Activated naive CD8-positive, alpha-beta T cell treated with anti-CD3 and anti-CD28 coated beads for 36 hours (primary cell): ENCODE results near the gene ORC1. TPM values are rescaled to one million over a fixed set of nuclear protein-coding genes. Genes with fewer than 3 reads are reported as not detected.
"Not testable (repeated sequence)": the region's sequence is repeated elsewhere in the genome, so short reads cannot be mapped to it uniquely, and the experiment has no call there.

Experiments used
- DNase-seq: peaks from one replicate; pipeline ENCODE4 v3.0.0; 2021
- H3K27ac Mint-ChIP-seq: one replicate; pipeline ENCODE4 v1.8.0; 2022; ENCODE audit warnings: mild to moderate bottlenecking, moderate library complexity, mixed read lengths
- H3K27me3 Mint-ChIP-seq: one replicate; pipeline ENCODE4 v1.8.0; 2022; ENCODE audit warnings: mild to moderate bottlenecking, mixed read lengths
- H3K36me3 Mint-ChIP-seq: one replicate; pipeline ENCODE4 v1.8.0; 2021; ENCODE audit warnings: mild to moderate bottlenecking, mixed read lengths
- H3K4me1 Mint-ChIP-seq: one replicate; pipeline ENCODE4 v1.8.0; 2021; ENCODE audit warnings: mixed read lengths
- H3K4me3 Mint-ChIP-seq: one replicate; pipeline ENCODE4 v1.8.0; 2022; ENCODE audit warnings: mild to moderate bottlenecking, moderate library complexity, mixed read lengths
- H3K9me3 Mint-ChIP-seq: one replicate; pipeline ENCODE4 v1.8.0; 2022; ENCODE audit warnings: mixed read lengths
- total RNA-seq, 2 experiments: library from RNA; stranded (reverse); gene quantifications; one replicate each; pipeline ENCODE4 v1.2.3, GENCODE V29; 2021

ORC1 gene
- total RNA-seq, 2 experiments from 2014 or later = 54.3 to 54.4 TPM

- H3K9me3 Mint-ChIP-seq = no peaks in the 10 kb centered on the region
- peaks cover 2% of the 10 kb centered on the region for H3K4me1 Mint-ChIP-seq
- H3K27ac Mint-ChIP-seq = no peak overlapping the region
- DNase-seq = no peak
- peaks cover 43% of the 10 kb centered on the region for H3K36me3 Mint-ChIP-seq
- H3K4me3 Mint-ChIP-seq = no peak overlapping the region
- H3K27me3 Mint-ChIP-seq = no peaks in the 10 kb centered on the region
These were observed 9.3 kb upstream of the ORC1 start for GRCh38 chr1:52413410-52413989.

GRCh38 chr1:52404975-52405338 is 734 bp upstream of the ORC1 start:
- Mint-ChIP-seq H3K36me3 (peaks cover 61% of the 10 kb centered on the region), H3K27me3 (no peaks in the 10 kb centered on the region)
- no peak for DNase-seq

GRCh38 chr1:52403566-52404115 is 582 bp downstream of the ORC1 start:
- peaks cover 65% of the 10 kb centered on the region for H3K36me3 Mint-ChIP-seq
- H3K27ac Mint-ChIP-seq = peak overlapping the region; percentile 100
- H3K4me1 Mint-ChIP-seq = peaks cover 40% of the 10 kb centered on the region
- peak overlapping the region; percentile 100 for H3K4me3 Mint-ChIP-seq
- H3K9me3 Mint-ChIP-seq = no peaks in the 10 kb centered on the region
- no peaks in the 10 kb centered on the region for H3K27me3 Mint-ChIP-seq
- peak; percentile 42 for DNase-seq

More at GRCh38 chr1:52404975-52405338, 734 bp upstream of the ORC1 start:
- Mint-ChIP-seq H3K4me3 (peak overlapping the region; percentile 100), H3K27ac (peak overlapping the region; percentile 100), H3K9me3 (no peaks in the 10 kb centered on the region), H3K4me1 (peaks cover 40% of the 10 kb centered on the region)

- Mint-ChIP-seq H3K36me3 (peaks cover 65% of the 10 kb centered on the region), H3K27ac (peak overlapping the region; percentile 100), H3K9me3 (no peaks in the 10 kb centered on the region), H3K4me3 (peak overlapping the region; percentile 100), H3K4me1 (peaks cover 38% of the 10 kb centered on the region), H3K27me3 (no peaks in the 10 kb centered on the region)
- DNase-seq = no peak
These were observed 1.4 kb downstream of the ORC1 start for GRCh38 chr1:52402860-52403240.

- H3K27ac Mint-ChIP-seq = no peak overlapping the region
- no peak for DNase-seq
- no peaks in the 10 kb centered on the region for H3K27me3 Mint-ChIP-seq
- no peak overlapping the region for H3K4me3 Mint-ChIP-seq
- H3K9me3 Mint-ChIP-seq = no peaks in the 10 kb centered on the region
- peaks cover 69% of the 10 kb centered on the region for H3K36me3 Mint-ChIP-seq
- peaks cover 24% of the 10 kb centered on the region for H3K4me1 Mint-ChIP-seq
These were observed 4.1 kb downstream of the ORC1 start for GRCh38 chr1:52400131-52400530.

- Mint-ChIP-seq H3K9me3 (no peaks in the 10 kb centered on the region), H3K36me3 (peaks cover 71% of the 10 kb centered on the region), H3K4me1 (peaks cover 24% of the 10 kb centered on the region), H3K27me3 (no peaks in the 10 kb centered on the region), H3K4me3 (no peak overlapping the region), H3K27ac (no peak overlapping the region)
- no peak for DNase-seq
These were observed 4.6 kb downstream of the ORC1 start for GRCh38 chr1:52399629-52400028.

- H3K4me3 Mint-ChIP-seq = no peak overlapping the region
- no peaks in the 10 kb centered on the region for H3K9me3 Mint-ChIP-seq
- no peak overlapping the region for H3K27ac Mint-ChIP-seq
- H3K36me3 Mint-ChIP-seq = peaks cover 65% of the 10 kb centered on the region
- H3K4me1 Mint-ChIP-seq = no peaks in the 10 kb centered on the region
- no peak for DNase-seq
- H3K27me3 Mint-ChIP-seq = no peaks in the 10 kb centered on the region
These were observed 11.0 kb downstream of the ORC1 start for GRCh38 chr1:52393174-52393573.

- no peaks in the 10 kb centered on the region for H3K9me3 Mint-ChIP-seq
- DNase-seq = no peak
- H3K27me3 Mint-ChIP-seq = no peaks in the 10 kb centered on the region
- H3K4me1 Mint-ChIP-seq = no peaks in the 10 kb centered on the region
- H3K27ac Mint-ChIP-seq = no peak overlapping the region
- no peak overlapping the region for H3K4me3 Mint-ChIP-seq
- H3K36me3 Mint-ChIP-seq = peaks cover 58% of the 10 kb centered on the region
These were observed 17.8 kb downstream of the ORC1 start for GRCh38 chr1:52386458-52386857.

GRCh38 chr1:52385376-52385775 is 18.8 kb downstream of the ORC1 start:
- Mint-ChIP-seq H3K4me1 (no peaks in the 10 kb centered on the region), H3K27me3 (no peaks in the 10 kb centered on the region), H3K36me3 (peaks cover 56% of the 10 kb centered on the region), H3K27ac (no peak overlapping the region), H3K4me3 (no peak overlapping the region), H3K9me3 (no peaks in the 10 kb centered on the region)
- no peak for DNase-seq

- not testable (repeated sequence) for H3K9me3 Mint-ChIP-seq, DNase-seq, H3K4me3 Mint-ChIP-seq, H3K27ac Mint-ChIP-seq, H3K27me3 Mint-ChIP-seq
- Mint-ChIP-seq H3K36me3 (peaks cover 36% of the 10 kb centered on the region), H3K4me1 (peaks cover 22% of the 10 kb centered on the region)
These were observed 34.4 kb downstream of the ORC1 start for GRCh38 chr1:52369851-52370250.

GRCh38 chr1:52368383-52369172 is 35.6 kb downstream of the ORC1 start:
- DNase-seq = peak; percentile 74
- no peaks in the 10 kb centered on the region for H3K9me3 Mint-ChIP-seq
- peaks cover 29% of the 10 kb centered on the region for H3K4me1 Mint-ChIP-seq
- H3K27me3 Mint-ChIP-seq = no peaks in the 10 kb centered on the region
- H3K27ac Mint-ChIP-seq = no peak overlapping the region
- H3K4me3 Mint-ChIP-seq = peak overlapping the region; percentile 44
- peaks cover 30% of the 10 kb centered on the region for H3K36me3 Mint-ChIP-seq

GRCh38 chr1:52367272-52367671 is 37.0 kb downstream of the ORC1 start:
- H3K4me1 Mint-ChIP-seq = peaks cover 33% of the 10 kb centered on the region
- H3K27me3 Mint-ChIP-seq = no peaks in the 10 kb centered on the region
- H3K9me3 Mint-ChIP-seq = no peaks in the 10 kb centered on the region
- peaks cover 30% of the 10 kb centered on the region for H3K36me3 Mint-ChIP-seq
- no peak overlapping the region for H3K27ac Mint-ChIP-seq
- no peak overlapping the region for H3K4me3 Mint-ChIP-seq
- DNase-seq = no peak

GRCh38 chr1:52366517-52366827 is 37.8 kb downstream of the ORC1 start:
- H3K27me3 Mint-ChIP-seq = no peaks in the 10 kb centered on the region
- no peak for DNase-seq
- no peaks in the 10 kb centered on the region for H3K9me3 Mint-ChIP-seq
- H3K4me3 Mint-ChIP-seq = peak overlapping the region; percentile 98
- peak overlapping the region; percentile 67 for H3K27ac Mint-ChIP-seq
- peaks cover 35% of the 10 kb centered on the region for H3K4me1 Mint-ChIP-seq
- peaks cover 27% of the 10 kb centered on the region for H3K36me3 Mint-ChIP-seq

GRCh38 chr1:52365746-52366516 is 38.3 kb downstream of the ORC1 start, which contains the start of gene CC2D1B:
CC2D1B (minus strand) TSS chr1:52366205; CDS start chr1:52364620, 1,585 bp downstream.
- Mint-ChIP-seq H3K27ac (peak within 1 kb of the TSS; percentile 95), H3K4me1 (peaks cover 35% of the 10 kb centered on the region), H3K4me3 (peak within 1 kb of the TSS; percentile 98), H3K27me3 (no peaks in the 10 kb centered on the region), H3K9me3 (no peaks in the 10 kb centered on the region), H3K36me3 (peaks cover 24% of the 10 kb centered on the region)
- DNase-seq = peak; percentile 100

- Mint-ChIP-seq H3K36me3 (peaks cover 21% of the 10 kb centered on the region), H3K27ac (peak overlapping the region; percentile 95), H3K4me3 (peak overlapping the region; percentile 98), H3K4me1 (peaks cover 35% of the 10 kb centered on the region), H3K9me3 (no peaks in the 10 kb centered on the region), H3K27me3 (no peaks in the 10 kb centered on the region)
- DNase-seq = peak; percentile 22
These were observed 39.0 kb downstream of the ORC1 start for GRCh38 chr1:52365071-52365745.
